ENCODE results near the gene MDH1B. TPM values are rescaled to one million over a fixed set of nuclear protein-coding genes. Genes with fewer than 3 reads are reported as not detected.

The MDH1B gene
- total and polyA plus RNA-seq, 2 donors (not counting 1 experiment from before 2014, with no cell fraction given), result 0.34 TPM; not detected in 1

DNA sequence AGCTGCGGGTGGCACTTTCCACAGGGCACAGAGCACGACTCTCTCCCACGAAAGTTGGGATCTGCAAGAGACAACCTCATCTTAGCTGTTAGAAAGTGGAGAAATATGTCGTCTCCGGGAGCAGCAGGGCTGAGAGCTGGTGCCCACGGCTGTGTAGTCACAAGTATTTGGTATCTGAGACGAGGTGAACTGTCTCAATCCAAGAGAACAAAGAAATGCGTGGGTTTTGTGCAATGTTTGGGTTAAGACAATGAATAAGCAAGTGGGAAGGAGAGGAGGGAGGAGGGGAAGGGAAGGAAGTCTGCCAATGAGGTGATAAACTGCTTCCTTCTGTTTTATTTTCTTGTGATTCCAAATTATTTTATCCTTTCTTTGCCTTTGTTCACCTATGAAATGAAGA is 65.0 kb downstream of the MDH1B start:
- Histone ChIP-seq H3K79me2 (ENCODE audit: control insufficient read depth, insufficient read depth, low read length) (no peaks in the 10 kb centered on the region), H3K4me3 (ENCODE audit: control extremely low read depth in 1 of 5, extremely low read depth in 1 of 5, insufficient read depth in 1 of 5, low read depth in 2 of 5, low read length in 4 of 5) (no peak overlapping the region), H3K4me1 (ENCODE audit: control insufficient read depth in 2 of 2, insufficient read depth in 2 of 2, low read length in 2 of 2) (peaks cover 0 to 4% of the 10 kb centered on the region in 2 donors), H3K9me3 (ENCODE audit: control extremely low read depth in 1 of 3, control insufficient read depth in 2 of 3, insufficient read depth in 1 of 3, low read length in 2 of 3) (no peaks in the 10 kb centered on the region), H3K27ac (ENCODE audit: low read length in 2 of 2) (no peak overlapping the region), H3K27me3 (replicated peaks in 1 of 4; ENCODE audit: control extremely low read depth in 1 of 4, control insufficient read depth in 3 of 4, insufficient read depth in 4 of 4, low read length in 3 of 4) (peaks cover 0 to 12% (median 3%) of the 10 kb centered on the region in 4 experiments), H4K20me1 (ENCODE audit: control insufficient read depth, insufficient read depth, low read length, poor library complexity, severe bottlenecking) (no peaks in the 10 kb centered on the region), H3K36me3 (replicated peaks in 1 of 2; ENCODE audit: control extremely low read depth in 1 of 2, control insufficient read depth in 1 of 2, extremely low read depth in 1 of 2, insufficient read depth in 2 of 2, low read length in 1 of 2) (no peaks in the 10 kb centered on the region), H2AFZ (ENCODE audit: insufficient read depth, low read depth, low read length, poor library complexity, severe bottlenecking) (peak overlapping the region; percentile 15), H3K4me2 (replicated peaks; ENCODE audit: low read depth, low read length, poor library complexity, severe bottlenecking) (no peak overlapping the region), H3K9ac (ENCODE audit: low read length) (no peak overlapping the region)
- TF ChIP-seq EZH2 (IDR thresholded peaks at IDR 0.05; ENCODE audit: borderline replicate concordance, insufficient read depth, low read depth, low read length, poor library complexity, severe bottlenecking), result no peak
- TF ChIP-seq CTCF (IDR thresholded peaks at IDR 0.05), result no peak
- intact Hi-C loops (cut with micrococcal nuclease), result no loop called here
- ATAC-seq (ENCODE audit: low read depth), result no peak
- Mint-ChIP-seq H3K27ac (no peak overlapping the region), H3K4me1 (no peaks in the 10 kb centered on the region), H3K9me3 (ENCODE audit: insufficient read depth) (no peaks in the 10 kb centered on the region), H3K27me3 (peaks cover 43% of the 10 kb centered on the region), H3K4me3 (no peak overlapping the region)
- WGBS (ENCODE audit: insufficient coverage), result 3% methylated on average over 7 of the region's 8 CpGs
- DNase-seq, result no peak
- ChIA-PET POLR2A (no interaction called here), CTCF (interaction anchor here (1.0 kb wide), 1 partner anchor 1372 kb away, joined by 3 read pairs; no protein-coding TSS in a partner anchor)

DNA sequence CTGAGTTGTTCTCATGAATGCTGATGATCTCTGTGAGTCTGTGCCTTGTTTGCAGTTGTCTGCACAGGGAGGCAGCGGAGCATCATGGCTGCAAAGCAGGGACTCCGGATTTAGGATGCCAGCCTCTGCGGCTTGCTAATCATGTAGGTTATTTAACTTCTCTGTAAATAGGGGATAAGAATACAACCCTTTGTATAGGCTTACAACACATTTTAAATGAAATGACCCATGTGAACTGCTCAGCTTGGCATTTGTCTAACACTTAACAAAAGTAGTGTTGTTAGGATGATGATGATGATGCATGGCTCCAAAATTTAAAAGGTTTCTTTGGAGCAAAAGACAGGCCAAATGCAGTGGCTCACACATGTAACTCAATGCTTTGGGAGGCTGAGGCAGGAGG is 66.3 kb downstream of the MDH1B start:
- Histone ChIP-seq H3K4me3 (ENCODE audit: control extremely low read depth in 1 of 5, extremely low read depth in 1 of 5, insufficient read depth in 1 of 5, low read depth in 2 of 5, low read length in 4 of 5) (no peak overlapping the region), H3K4me2 (replicated peaks; ENCODE audit: low read depth, low read length, poor library complexity, severe bottlenecking) (no peak overlapping the region), H4K20me1 (ENCODE audit: control insufficient read depth, insufficient read depth, low read length, poor library complexity, severe bottlenecking) (no peaks in the 10 kb centered on the region), H3K36me3 (replicated peaks in 1 of 2; ENCODE audit: control extremely low read depth in 1 of 2, control insufficient read depth in 1 of 2, extremely low read depth in 1 of 2, insufficient read depth in 2 of 2, low read length in 1 of 2) (no peaks in the 10 kb centered on the region), H2AFZ (ENCODE audit: insufficient read depth, low read depth, low read length, poor library complexity, severe bottlenecking) (no peak overlapping the region), H3K79me2 (ENCODE audit: control insufficient read depth, insufficient read depth, low read length) (no peaks in the 10 kb centered on the region), H3K27ac (ENCODE audit: low read length in 2 of 2) (no peak overlapping the region), H3K4me1 (ENCODE audit: control insufficient read depth in 2 of 2, insufficient read depth in 2 of 2, low read length in 2 of 2) (peaks cover 0 to 4% of the 10 kb centered on the region in 2 donors), H3K9me3 (ENCODE audit: control extremely low read depth in 1 of 3, control insufficient read depth in 2 of 3, insufficient read depth in 1 of 3, low read length in 2 of 3) (no peaks in the 10 kb centered on the region), H3K27me3 (replicated peaks in 1 of 4; ENCODE audit: control extremely low read depth in 1 of 4, control insufficient read depth in 3 of 4, insufficient read depth in 4 of 4, low read length in 3 of 4) (peaks cover 0 to 12% (median 3%) of the 10 kb centered on the region in 4 experiments), H3K9ac (ENCODE audit: low read length) (no peak overlapping the region)
- intact Hi-C loops (cut with micrococcal nuclease), result no loop called here
- DNase-seq, result no peak
- ChIA-PET CTCF (interaction anchor here (0.9 kb wide), 1 partner anchor 9 kb away, joined by 4 read pairs; no protein-coding TSS in a partner anchor), POLR2A (no interaction called here)
- no peak for TF ChIP-seq EZH2 (IDR thresholded peaks at IDR 0.05; ENCODE audit: borderline replicate concordance, insufficient read depth, low read depth, low read length, poor library complexity, severe bottlenecking)
- no peak for TF ChIP-seq CTCF (IDR thresholded peaks at IDR 0.05)
- Mint-ChIP-seq H3K4me3 (no peak overlapping the region), H3K27me3 (peaks cover 40% of the 10 kb centered on the region), H3K9me3 (ENCODE audit: insufficient read depth) (no peaks in the 10 kb centered on the region), H3K27ac (no peak overlapping the region), H3K4me1 (no peaks in the 10 kb centered on the region)
- no CpG with 5 or more reads among the region's 3 CpGs for WGBS (ENCODE audit: insufficient coverage)
- ATAC-seq (ENCODE audit: low read depth), result no peak
